H1 (cell line): ENCODE data around the gene THAP4. TPM values are rescaled to one million over a fixed set of nuclear protein-coding genes. Genes with fewer than 3 reads are reported as not detected.

Source experiments
- CTCF ChIA-PET: fragments of 300-600 bp; sonication (Branson Sonifier 250); formaldehyde crosslinking; loops from one replicate; lab custom pipeline; 2021; ENCODE audit not compliant: partially characterized antibody; lab: Charles Lee
- POLR2A ChIA-PET: fragments of 300-600 bp; sonication (Branson Sonifier 250); formaldehyde crosslinking; loops from one replicate; lab custom pipeline; 2021; ENCODE audit warnings: inconsistent platforms; ENCODE audit not compliant: partially characterized antibody; lab: Charles Lee
- DNase-seq, 2 experiments: peaks; one replicate each; pipeline versions ENCODE4 v3.0.0 to v3.0.0-alpha.2; 2010 to 2022; ENCODE audit warnings: low spot score in 2 of 2, low read depth in 1 of 2, mixed read lengths in 1 of 2
- FAIRE-seq: peaks from 2 replicates; lab custom pipeline; 2011; peaks lifted over from hg19 to GRCh38; lab: Jason Lieb, UNC
- H2AFZ ChIP-seq: 2 replicates; pipeline ENCODE4 v1.8.1; 2012; ENCODE audit warnings: low read length, inconsistent platforms
- H2AK5ac ChIP-seq: 2 replicates; pipeline ENCODE4 v1.6.1; 2013; ENCODE audit warnings: low read depth, low read length
- H2BK120ac ChIP-seq: replicated peaks from 2 replicates; pipeline ENCODE3; 2013; ENCODE audit warnings: low read depth, low read length, inconsistent platforms
- H2BK12ac ChIP-seq: 2 replicates; pipeline ENCODE4 v1.6.1; 2013; ENCODE audit warnings: low read depth, low read length
- H2BK15ac ChIP-seq: 2 replicates; pipeline ENCODE4 v1.6.1; 2013; ENCODE audit warnings: low read length
- H2BK20ac ChIP-seq: 2 replicates; pipeline ENCODE4 v1.6.1; 2013; ENCODE audit warnings: low read length
- H2BK5ac ChIP-seq: 2 replicates; pipeline ENCODE4 v1.6.1; 2013; ENCODE audit warnings: low read depth, low read length
- H3K14ac ChIP-seq: 2 replicates; pipeline ENCODE4 v1.6.1; 2013; ENCODE audit warnings: inconsistent platforms; ENCODE audit not compliant: insufficient read length
- H3K18ac ChIP-seq: 2 replicates; pipeline ENCODE4 v1.6.1; 2013; ENCODE audit warnings: low read length; ENCODE audit errors: extremely low read depth
- H3K23ac ChIP-seq: 2 replicates; pipeline ENCODE4 v1.6.1; 2013; ENCODE audit warnings: inconsistent platforms; ENCODE audit not compliant: insufficient read length
- H3K23me2 ChIP-seq: 2 replicates; pipeline ENCODE4 v1.6.1; 2013; ENCODE audit warnings: low read depth, low read length
- H3K27ac ChIP-seq: 2 replicates; pipeline ENCODE4 v1.6.1; 2011; ENCODE audit warnings: low read depth, low read length, inconsistent platforms
- H3K27me3 ChIP-seq, 4 experiments: replicated peaks in 1 of 4; 1 replicate in 1 of 4; 2 replicates in 3 of 4; pipeline versions ENCODE4 v1.6.1 to v1.8.1; 2011 to 2013; ENCODE audit warnings: low read length in 3 of 4, mild to moderate bottlenecking in 3 of 4, inconsistent platforms in 2 of 4, mixed read lengths in 2 of 4, moderate library complexity in 1 of 4; ENCODE audit not compliant: control insufficient read depth in 3 of 4, insufficient read depth in 3 of 4; ENCODE audit errors: extremely low read depth in 1 of 4
- H3K36me3 ChIP-seq, 4 experiments: 2 replicates each; pipeline versions ENCODE4 v1.6.1 to v1.8.1; 2011 to 2013; ENCODE audit warnings: mild to moderate bottlenecking in 4 of 4, low read length in 3 of 4, moderate library complexity in 2 of 4, control low read depth in 1 of 4, inconsistent platforms in 1 of 4; ENCODE audit not compliant: insufficient read depth in 4 of 4, control insufficient read depth in 2 of 4
- H3K4ac ChIP-seq: replicated peaks from 2 replicates; pipeline ENCODE3; 2013; ENCODE audit warnings: low read length, low read depth, mixed read lengths, inconsistent platforms; ENCODE audit not compliant: insufficient read length
- H3K4me1 ChIP-seq, 4 experiments: replicated peaks in 1 of 4; 1 replicate in 1 of 4; 2 replicates in 3 of 4; pipeline versions ENCODE4 v1.6.1 to v1.8.1; 2011 to 2013; ENCODE audit warnings: low read length in 3 of 4, inconsistent platforms in 2 of 4, mixed read lengths in 1 of 4; ENCODE audit not compliant: insufficient read depth in 4 of 4, control insufficient read depth in 3 of 4
- H3K4me2 ChIP-seq, 2 experiments: 2 replicates each; pipeline versions ENCODE4 v1.6.1 to v1.8.1; 2011 to 2013; ENCODE audit warnings: low read depth in 2 of 2, low read length in 2 of 2, control low read depth in 1 of 2, inconsistent platforms in 1 of 2, mild to moderate bottlenecking in 1 of 2; ENCODE audit not compliant: insufficient read depth in 1 of 2
- H3K4me3 ChIP-seq, 4 experiments: fragments of 200-600, 300-600 bp in 1 of 4; sonication (generic), shearing (Covaris generic), sonication (Bioruptor Twin) in 1 of 4; 2 replicates each; pipeline versions ENCODE4 v1.5.1 to v1.8.1; 2011 to 2016; ENCODE audit warnings: low read length in 4 of 4, low read depth in 3 of 4, control low read depth in 2 of 4, inconsistent platforms in 2 of 4, mild to moderate bottlenecking in 2 of 4, mixed read lengths in 1 of 4, moderate library complexity in 1 of 4; ENCODE audit not compliant: insufficient read depth in 2 of 4; ENCODE audit errors: extremely low read depth in 1 of 4
- H3K56ac ChIP-seq: replicated peaks from 2 replicates; pipeline ENCODE3; 2013; ENCODE audit warnings: low read depth, mild to moderate bottlenecking, mixed read lengths, low read length, inconsistent platforms; ENCODE audit not compliant: insufficient read length
- H3K79me1 ChIP-seq: 2 replicates; pipeline ENCODE4 v1.6.1; 2013; ENCODE audit warnings: low read depth, low read length, control low read depth
- H3K79me2 ChIP-seq, 2 experiments: 2 replicates each; pipeline versions ENCODE4 v1.6.1 to v1.8.1; 2012 to 2013; ENCODE audit warnings: low read length in 2 of 2, mild to moderate bottlenecking in 2 of 2, inconsistent platforms in 1 of 2; ENCODE audit not compliant: insufficient read depth in 2 of 2, control insufficient read depth in 1 of 2
- H3K9ac ChIP-seq, 4 experiments: replicated peaks in 1 of 4; 1 replicate in 1 of 4; 2 replicates in 3 of 4; pipeline versions ENCODE4 v1.6.1 to v1.8.1; 2011 to 2013; ENCODE audit warnings: low read depth in 3 of 4, low read length in 3 of 4, control low read depth in 2 of 4, mild to moderate bottlenecking in 2 of 4, moderate library complexity in 2 of 4, inconsistent platforms in 1 of 4; ENCODE audit errors: extremely low read depth in 1 of 4
- H3K9me3 ChIP-seq, 2 experiments: 2 replicates each; pipeline versions ENCODE4 v1.6.1 to v1.8.1; 2012 to 2013; ENCODE audit warnings: mild to moderate bottlenecking in 2 of 2, moderate library complexity in 2 of 2, control low read depth in 1 of 2, inconsistent platforms in 1 of 2, low read depth in 1 of 2, low read length in 1 of 2, mixed read lengths in 1 of 2; ENCODE audit not compliant: insufficient read depth in 2 of 2
- H4K20me1 ChIP-seq, 2 experiments: replicated peaks in 1 of 2; 2 replicates each; pipeline versions ENCODE3 to v1.8.1; 2011 to 2013; ENCODE audit warnings: inconsistent platforms in 2 of 2, low read length in 2 of 2, mild to moderate bottlenecking in 1 of 2; ENCODE audit not compliant: insufficient read depth in 2 of 2, control insufficient read depth in 1 of 2
- H4K5ac ChIP-seq: 2 replicates; pipeline ENCODE4 v1.6.1; 2013; ENCODE audit warnings: low read length, low read depth, mixed read lengths, inconsistent platforms; ENCODE audit not compliant: insufficient read length
- H4K8ac ChIP-seq: 2 replicates; pipeline ENCODE4 v1.8.0; 2013; ENCODE audit warnings: mild to moderate bottlenecking, moderate library complexity, low read length, inconsistent platforms; ENCODE audit not compliant: insufficient read depth; ENCODE audit errors: extremely low read depth
- H4K91ac ChIP-seq: replicated peaks from 2 replicates; pipeline ENCODE3; 2013; ENCODE audit warnings: low read length, mixed read lengths, inconsistent platforms; ENCODE audit not compliant: insufficient read length
- GABPA ChIP-seq: IDR thresholded peaks from 2 replicates; pipeline ENCODE4 v1.6.1; 2011; ENCODE audit warnings: mild to moderate bottlenecking, low read length, moderate library complexity, borderline replicate concordance; ENCODE audit not compliant: insufficient read depth
- MAFK ChIP-seq: IDR thresholded peaks from 2 replicates; pipeline ENCODE4 v1.6.1; 2012; ENCODE audit warnings: low read depth, mild to moderate bottlenecking, improper control_type of control experiment, low read length
- PHF8 ChIP-seq: fragments of 200-600 bp; sonication (generic); conservative IDR thresholded peaks from 2 replicates; pipeline ENCODE4 v1.7.1; 2012; ENCODE audit warnings: low read depth, mild to moderate bottlenecking, inconsistent platforms, low read length, moderate library complexity
- POU5F1 ChIP-seq: IDR thresholded peaks from 2 replicates; pipeline ENCODE4 v1.6.1; 2011; ENCODE audit warnings: low read depth, mild to moderate bottlenecking, low read length, moderate library complexity
- RFX5 ChIP-seq: IDR thresholded peaks from 2 replicates; pipeline ENCODE4 v1.6.1; 2011; ENCODE audit warnings: low read depth, low read length, improper control_type of control experiment, borderline replicate concordance
- TAF1 ChIP-seq: IDR thresholded peaks from 2 replicates; pipeline ENCODE4 v1.6.1; 2011; ENCODE audit warnings: mild to moderate bottlenecking, low read depth, low read length
- TAF7 ChIP-seq: optimal IDR thresholded peaks from 2 replicates; pipeline ENCODE3; 2011; ENCODE audit warnings: low read depth, mild to moderate bottlenecking, inconsistent platforms, low read length, moderate library complexity, borderline replicate concordance
- TEAD4 ChIP-seq: IDR thresholded peaks from 2 replicates; pipeline ENCODE4 v1.6.1; 2012; ENCODE audit warnings: low read depth, low read length, inconsistent platforms, mixed read lengths
- ZNF274 ChIP-seq: IDR thresholded peaks from 2 replicates; pipeline ENCODE4 v1.7.0; 2012; ENCODE audit warnings: low read length, borderline replicate concordance; ENCODE audit errors: extremely low read depth
- WGBS, 2 experiments: shearing (Covaris generic) in 1 of 2; methylation state at CpG; one replicate each; pipeline versions ENCODE4 v1.1.6 to v1.1.7; 2013 to 2015; ENCODE audit warnings: low lambda C conversion rate in 2 of 2, mixed read lengths in 2 of 2, inconsistent platforms in 1 of 2, low coverage in 1 of 2, missing lambda C conversion rate in 1 of 2; ENCODE audit not compliant: insufficient replicate concordance in 2 of 2, insufficient coverage in 1 of 2, insufficient read length in 1 of 2; ENCODE audit errors: extremely low coverage in 1 of 2, missing lambda C conversion rate in 1 of 2; 5-methylcytosine and 5-hydroxymethylcytosine counted together
- polyA plus RNA-seq, 7 experiments: library from polyadenylated mRNA; depleted of rRNA in 3 of 7; stranded (reverse) in 5 of 7; unstranded in 2 of 7; fragments of >200 nt in 5 of 7; fragments of 200-250 nt in 2 of 7; gene quantifications; 1 replicate in 5 of 7; 2 replicates in 1 of 7; 4 replicates in 1 of 7; pipeline versions ENCODE4 v1.2.1 to v1.2.3, GENCODE V29; 2011 to 2013; ENCODE audit warnings: missing spikeins in 2 of 7, mixed read lengths in 2 of 7
- total RNA-seq: library from RNA; stranded (reverse); fragmentation: NEBNext Ultra II Directional; extraction: Animal tissue kit (Norgen Biotek cat#: 25700); gene quantifications from 2 replicates; pipeline ENCODE4 v1.2.1, GENCODE V29; 2021
- TF ChIP-seq, protein P1 (sequence below): IDR thresholded peaks from 2 replicates; pipeline ENCODE4 v1.6.1; 2011; ENCODE audit warnings: low read depth, mild to moderate bottlenecking, low read length; ENCODE audit not compliant: insufficient read depth

Gene THAP4
- total and polyA plus RNA-seq, 2 of the 8 experiments (the other 6 are each of a cell fraction or from before 2014, with no cell fraction given): 78.9 to 83.6 TPM

DNA sequence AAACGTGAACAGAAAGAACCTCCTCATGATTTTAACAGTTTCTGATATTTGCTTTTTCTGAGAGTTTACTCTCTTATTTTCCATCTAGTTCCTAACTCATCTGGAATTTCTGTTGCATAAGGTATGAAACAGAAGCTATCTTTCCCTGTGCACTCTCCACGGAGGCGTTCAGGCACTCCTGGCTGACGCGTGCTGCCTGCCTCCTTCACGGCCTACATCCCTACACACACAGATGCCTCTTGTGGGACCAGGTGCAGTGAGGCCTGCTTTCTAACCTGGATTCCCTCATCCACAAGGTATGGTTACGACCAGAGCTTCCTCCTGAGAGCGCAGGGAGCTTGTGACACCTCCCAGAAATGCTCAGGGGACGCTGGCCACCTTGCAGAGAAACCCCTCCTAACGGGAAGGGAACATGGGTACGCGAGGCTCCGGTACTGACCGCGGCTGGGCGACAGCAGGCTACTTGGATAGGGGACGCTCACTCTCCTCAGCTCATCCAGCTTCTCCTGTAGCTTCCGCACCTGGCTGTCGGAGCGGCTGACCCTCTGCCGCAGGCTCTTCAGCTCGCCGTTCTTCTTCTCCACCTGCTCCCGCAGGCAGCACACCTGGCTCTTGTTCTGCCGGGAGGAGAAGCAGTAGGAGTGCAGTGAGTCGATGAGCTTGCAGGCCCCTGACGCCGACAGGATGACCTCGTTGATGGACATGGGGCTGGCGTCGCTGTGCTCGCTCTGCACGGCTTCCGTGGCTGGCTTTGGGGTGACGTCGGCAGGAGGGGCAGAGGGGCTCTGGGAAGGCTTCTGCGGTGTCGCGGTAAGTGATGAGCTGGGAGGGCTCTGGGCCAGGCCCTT, 4.3 kb downstream of the THAP4 start:
- Histone ChIP-seq H2BK15ac (no peak overlapping the region), H4K91ac (no peak overlapping the region), H3K23me2 (peaks cover 3% of the 10 kb centered on the region; the same call in 1 of the 2 replicates), H3K27me3 (no peaks in the 10 kb centered on the region), H2AK5ac (no peak overlapping the region), H3K14ac (no peak overlapping the region), H2AFZ (no peak overlapping the region), H3K4me3 (no peak overlapping the region), H4K5ac (no peak overlapping the region), H3K56ac (no peak overlapping the region), H3K9ac (no peak overlapping the region), H3K79me1 (peaks cover 10% of the 10 kb centered on the region), H2BK5ac (no peak overlapping the region), H2BK120ac (no peak overlapping the region), H3K27ac (no peak overlapping the region), H3K4ac (no peak overlapping the region), H3K36me3 (peaks cover 3 to 27% (median 16%) of the 10 kb centered on the region in 4 experiments; a peak in 6 of 8 replicates), H2BK20ac (no peak overlapping the region), H4K8ac (no peak overlapping the region; the same call in 1 of the 2 replicates), H3K4me1 (peaks cover 0 to 3% (median 1%) of the 10 kb centered on the region in 4 experiments; a peak in 2 of 7 replicates), H3K18ac (no peak overlapping the region), H4K20me1 (peaks cover 0 to 10% of the 10 kb centered on the region in 2 experiments), H3K23ac (no peak overlapping the region), H3K4me2 (no peak overlapping the region), H2BK12ac (no peak overlapping the region), H3K79me2 (peaks cover 0 to 44% of the 10 kb centered on the region in 2 experiments; a peak in 2 of 4 replicates), H3K9me3 (no peaks in the 10 kb centered on the region)
- CTCF ChIA-PET: interaction anchor here (1.1 to 1.9 kb wide), 7 partner anchors 10 to 37 kb away, joined by 3 to 6 read pairs (median 3); no protein-coding TSS in a partner anchor
- POLR2A ChIA-PET: interaction anchor here (0.9 to 2.0 kb wide), 3 partner anchors 8 to 32 kb away, joined by 3 to 8 read pairs (median 4); no protein-coding TSS in a partner anchor
- WGBS, 2 experiments: 97% methylated on average over 35 of the region's 39 CpGs; no CpG with 5 or more reads in 1 of the 2 experiments
- FAIRE-seq (no peak), DNase-seq (no peak)
- TF ChIP-seq ZNF274 (no peak), TAF7 (no peak), TEAD4 (no peak), RFX5 (no peak), GABPA (no peak), POU5F1 (no peak), TAF1 (no peak), PHF8 (no peak), MAFK (no peak)
- TF ChIP-seq, protein P1, sequence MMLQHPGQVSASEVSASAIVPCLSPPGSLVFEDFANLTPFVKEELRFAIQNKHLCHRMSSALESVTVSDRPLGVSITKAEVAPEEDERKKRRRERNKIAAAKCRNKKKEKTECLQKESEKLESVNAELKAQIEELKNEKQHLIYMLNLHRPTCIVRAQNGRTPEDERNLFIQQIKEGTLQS: no peak
